Vagina (tissue), 2 donors: ENCODE measurements around the gene CTBP2.

Source experiments
- CTCF ChIP-seq, 3 experiments: fragments of 450-650 bp in 2 of 3; fragments of 200-600 bp in 1 of 3; sonication (generic) in 1 of 3; IDR thresholded peaks; one replicate each; pipeline ENCODE4 v1.5.1; 2017 to 2019; ENCODE audit warnings: antibody characterized with exemption in 3 of 3, mild to moderate bottlenecking in 2 of 3, moderate library complexity in 2 of 3
- POLR2A ChIP-seq, 2 donors: fragments of 450-650 bp; IDR thresholded peaks; one replicate each; pipeline ENCODE4 v1.6.1; 2017; ENCODE audit warnings: antibody characterized with exemption in 2 of 2, mild to moderate bottlenecking in 2 of 2, moderate library complexity in 2 of 2
- POLR2AphosphoS5 ChIP-seq, 2 donors: sonication (generic); formaldehyde crosslinking; IDR thresholded peaks; one replicate each; pipeline ENCODE4 v1.9.0; 2017; ENCODE audit warnings: antibody characterized with exemption in 2 of 2, mild to moderate bottlenecking in 2 of 2, low read depth in 1 of 2; ENCODE audit not compliant: insufficient read depth in 1 of 2

- TF ChIP-seq POLR2A (IDR thresholded peaks at IDR 0.05) (no peak), CTCF (IDR thresholded peaks at IDR 0.05) (no peak), POLR2AphosphoS5 (IDR thresholded peaks at IDR 0.05; ENCODE audit: insufficient read depth in 1 of 2, low read depth in 1 of 2) (no peak)
Measured at GRCh38 chr10:125104559-125104958, 55.8 kb downstream of the CTBP2 start.
